HCT116 (cell line): ENCODE data around the gene NELL1. TPM values are rescaled to one million over a fixed set of nuclear protein-coding genes. Genes with fewer than 3 reads are reported as not detected.

Experiments
- ATAC-seq: fragments of 200-7000 bp; cut with Tn5 transposase; 2 replicates; pipeline ENCODE4 v1.9.1; 2020; ENCODE audit warnings: mild to moderate bottlenecking, moderate library complexity
- BruUV-seq: library from RNA; stranded (reverse); fragments of 400-500 nt; replicated peaks from 2 replicates; lab custom pipeline; 2021; lab: Mats Ljungman, UMichigan
- CTCF ChIA-PET: fragments of 300-600 bp; sonication (Branson Sonifier 250); formaldehyde crosslinking; loops from one replicate; lab custom pipeline; 2021; ENCODE audit warnings: antibody characterized with exemption; lab: Charles Lee
- POLR2A ChIA-PET: fragments of 300-600, 350-600 bp; sonication (Branson Sonifier 250); formaldehyde crosslinking; loops from one replicate; lab custom pipeline; 2021; ENCODE audit warnings: antibody characterized with exemption; lab: Charles Lee
- RAD21 ChIA-PET, 2 experiments: fragments of 300-600 bp; sonication (Branson Sonifier 250); formaldehyde crosslinking; loops; one replicate each; lab custom pipeline; 2023; ENCODE audit warnings: low total read pairs in 2 of 2; ENCODE audit not compliant: uncharacterized antibody in 2 of 2, unreplicated experiment in 2 of 2, low non-redundant PET in 1 of 2; lab: Charles Lee
- DNase-seq: peaks from one replicate; pipeline ENCODE4 v3.0.0-alpha.2; 2010; ENCODE audit warnings: low read depth, low spot score
- H2AFZ ChIP-seq: fragments of 200-600 bp; shearing (Covaris generic), sonication (generic); 2 replicates; pipeline ENCODE4 v1.6.1; 2017; ENCODE audit warnings: low read depth, mixed run types, mixed read lengths, antibody characterized with exemption, low read length; ENCODE audit not compliant: poor library complexity, severe bottlenecking
- H3K27ac ChIP-seq: 2 replicates; pipeline ENCODE4 v1.5.1; 2012; ENCODE audit warnings: low read depth, low read length
- H3K27me3 ChIP-seq: fragments of 200-600 bp; sonication (generic); 2 replicates; pipeline ENCODE4 v1.6.1; 2016; ENCODE audit warnings: mixed run types, low read length, mixed read lengths; ENCODE audit not compliant: insufficient read depth
- H3K36me3 ChIP-seq, 2 experiments: fragments of 200-500 bp in 1 of 2; fragments of 200-600 bp in 1 of 2; sonication (Bioruptor generic) in 1 of 2; sonication (generic) in 1 of 2; 2 replicates each; pipeline versions ENCODE4 v1.5.1 to v1.6.1; 2014 to 2016; ENCODE audit warnings: low read length in 2 of 2, inconsistent platforms in 1 of 2, mixed read lengths in 1 of 2, mixed run types in 1 of 2; ENCODE audit not compliant: insufficient read depth in 2 of 2, control insufficient read depth in 1 of 2
- H3K4me1 ChIP-seq, 2 experiments: fragments of 200-600 bp in 1 of 2; sonication (generic) in 1 of 2; 2 replicates each; pipeline versions ENCODE4 v1.5.1 to v1.6.1; 2012 to 2017; ENCODE audit warnings: low read length in 2 of 2, inconsistent platforms in 1 of 2, mild to moderate bottlenecking in 1 of 2, mixed read lengths in 1 of 2, mixed run types in 1 of 2, moderate library complexity in 1 of 2; ENCODE audit not compliant: insufficient read depth in 2 of 2, control insufficient read depth in 1 of 2
- H3K4me2 ChIP-seq: fragments of 200-600 bp; sonication (generic); 2 replicates; pipeline ENCODE4 v1.6.1; 2017; ENCODE audit warnings: mixed run types, low read length, mixed read lengths
- H3K4me3 ChIP-seq, 2 experiments: fragments of 200-600 bp in 1 of 2; sonication (generic) in 1 of 2; replicated peaks in 1 of 2; 2 replicates each; pipeline ENCODE4 v1.5.1; 2011 to 2016; ENCODE audit warnings: low read length in 2 of 2, control low read depth in 1 of 2, low read depth in 1 of 2, mild to moderate bottlenecking in 1 of 2, mixed read lengths in 1 of 2, mixed run types in 1 of 2
- H3K79me2 ChIP-seq: fragments of 200-600 bp; sonication (generic); 2 replicates; pipeline ENCODE4 v1.6.1; 2017; ENCODE audit warnings: mild to moderate bottlenecking, mixed run types, low read length, moderate library complexity, mixed read lengths; ENCODE audit not compliant: insufficient read depth
- H3K9ac ChIP-seq: fragments of 200-600 bp; sonication (generic); 2 replicates; pipeline ENCODE4 v1.6.1; 2016; ENCODE audit warnings: low read length, mixed read lengths
- H3K9me2 ChIP-seq: fragments of 200-600 bp; sonication (generic), shearing (Covaris generic); 2 replicates; pipeline ENCODE4 v1.6.1; 2017; ENCODE audit warnings: mixed run types, mild to moderate bottlenecking, moderate library complexity; ENCODE audit not compliant: insufficient read depth
- H3K9me3 ChIP-seq, 2 experiments: fragments of 200-500 bp in 1 of 2; fragments of 200-600 bp in 1 of 2; sonication (Bioruptor generic) in 1 of 2; sonication (generic) in 1 of 2; 2 replicates each; pipeline ENCODE4 v1.6.1; 2014 to 2017; ENCODE audit warnings: low read length in 2 of 2, mixed read lengths in 2 of 2, inconsistent platforms in 1 of 2, low read depth in 1 of 2, mild to moderate bottlenecking in 1 of 2, mixed run types in 1 of 2, moderate library complexity in 1 of 2; ENCODE audit not compliant: control insufficient read depth in 1 of 2, insufficient read depth in 1 of 2
- H4K20me1 ChIP-seq: fragments of 200-600 bp; sonication (generic), shearing (Covaris generic); 2 replicates; pipeline ENCODE4 v1.6.1; 2017; ENCODE audit warnings: mixed run types, mild to moderate bottlenecking, moderate library complexity; ENCODE audit not compliant: insufficient read depth
- CBX3 ChIP-seq: IDR thresholded peaks from 2 replicates; pipeline ENCODE4 v1.6.1; 2012; ENCODE audit warnings: low read depth
- CEBPB ChIP-seq: IDR thresholded peaks from 2 replicates; pipeline ENCODE4 v1.6.1; 2012; ENCODE audit warnings: low read depth
- CTCF ChIP-seq, 3 experiments: fragments of 200-600 bp in 1 of 3; sonication (generic) in 1 of 3; IDR thresholded peaks in 2 of 3; conservative IDR thresholded peaks in 1 of 3; 2 replicates each; pipeline ENCODE4 v1.5.1; 2012 to 2017; ENCODE audit warnings: low read depth in 2 of 3, low read length in 2 of 3, antibody characterized with exemption in 1 of 3, borderline replicate concordance in 1 of 3, control low read depth in 1 of 3, mild to moderate bottlenecking in 1 of 3, mixed read lengths in 1 of 3, mixed run types in 1 of 3, moderate library complexity in 1 of 3; ENCODE audit not compliant: insufficient read depth in 1 of 3
- ELF1 ChIP-seq: IDR thresholded peaks from 2 replicates; pipeline ENCODE4 v1.6.1; 2012; ENCODE audit warnings: low read depth, borderline replicate concordance
- EZH2 ChIP-seq: fragments of 200-600 bp; sonication (generic); IDR thresholded peaks from 2 replicates; pipeline ENCODE4 v1.6.1; 2017; ENCODE audit warnings: antibody characterized with exemption, mixed run types
- EZH2phosphoT487 ChIP-seq: fragments of 200-600 bp; IDR thresholded peaks from 2 replicates; pipeline ENCODE4 v1.6.1; 2018; ENCODE audit warnings: antibody characterized with exemption, borderline replicate concordance
- FOSL1 ChIP-seq: IDR thresholded peaks from 2 replicates; pipeline ENCODE4 v1.6.1; 2012; ENCODE audit warnings: low read depth
- JUND ChIP-seq: IDR thresholded peaks from 2 replicates; pipeline ENCODE4 v1.6.1; 2012
- REST ChIP-seq: IDR thresholded peaks from 2 replicates; pipeline ENCODE4 v1.6.1; 2012; ENCODE audit warnings: low read depth
- SIN3A ChIP-seq: IDR thresholded peaks from 2 replicates; pipeline ENCODE4 v1.6.1; 2012; ENCODE audit warnings: low read depth
- SRF ChIP-seq: IDR thresholded peaks from 2 replicates; pipeline ENCODE4 v1.6.1; 2012; ENCODE audit warnings: low read depth
- TCF7L2 ChIP-seq: IDR thresholded peaks from 2 replicates; pipeline ENCODE4 v1.7.0; 2011; ENCODE audit warnings: borderline replicate concordance, inconsistent platforms; ENCODE audit not compliant: insufficient read depth, insufficient read length; ENCODE audit errors: extremely low read depth
- ZBTB33 ChIP-seq: IDR thresholded peaks from 2 replicates; pipeline ENCODE4 v1.6.1; 2011; ENCODE audit warnings: mild to moderate bottlenecking, low read length, moderate library complexity; ENCODE audit not compliant: insufficient replicate concordance; ENCODE audit errors: extremely low read depth
- ZFX ChIP-seq: fragments of 450-650 bp; IDR thresholded peaks from 2 replicates; pipeline ENCODE4 v1.6.1; 2017
- ZNF274 ChIP-seq: fragments of 200-500 bp; sonication (Bioruptor generic); IDR thresholded peaks from 2 replicates; pipeline ENCODE4 v1.6.1; 2014; ENCODE audit warnings: mild to moderate bottlenecking, low read depth, low read length, inconsistent platforms
- intact Hi-C: fragments of 100-400 bp; cut with micrococcal nuclease; formaldehyde crosslinking; loops from 2 replicates; pipeline ENCODE4 v1.10.0; 2022
- total RNA-seq: library from RNA; stranded (reverse); gene quantifications from one replicate; pipeline ENCODE4 v1.2.1, GENCODE V29; 2021; ENCODE audit not compliant: unreplicated experiment

NELL1 gene
- total RNA-seq, 1 experiment from 2014 or later, result not detected

GRCh38 chr11:20668131-20668809, 1.1 kb upstream of the NELL1 start:
- ChIA-PET RAD21 (no interaction called here), POLR2A (no interaction called here), CTCF (no interaction called here)
- Histone ChIP-seq H3K27me3 (0 out of 2 replicates have a peak, but pooled peaks cover 2% of the 10 kb centered on the region), H3K9me3 (no peaks in the 10 kb centered on the region), H4K20me1 (no peaks in the 10 kb centered on the region), H3K4me2 (no peak overlapping the region), H3K4me3 (no peak overlapping the region), H3K9ac (no peak overlapping the region), H3K27ac (no peak overlapping the region), H3K4me1 (no peaks in the 10 kb centered on the region), H3K79me2 (no peaks in the 10 kb centered on the region), H3K9me2 (no peaks in the 10 kb centered on the region), H2AFZ (no peak overlapping the region), H3K36me3 (no peaks in the 10 kb centered on the region)
- DNase-seq (no peak), ATAC-seq (no peak)
- TF ChIP-seq ELF1 (no peak), CTCF (IDR thresholded peaks at IDR 0.05 in 2 of 3, conservative IDR thresholded peaks at IDR 0.05 in 1 of 3; ENCODE audit: borderline replicate concordance in 1 of 3, insufficient read depth in 1 of 3, low read depth in 2 of 3, low read length in 2 of 3) (no peak), FOSL1 (no peak), ZBTB33 (no peak), ZFX (no peak), CEBPB (no peak), TCF7L2 (no peak), JUND (no peak), CBX3 (no peak), EZH2 (no peak), SRF (no peak), SIN3A (no peak), REST (no peak), EZH2phosphoT487 (no peak), ZNF274 (no peak)
- intact Hi-C loops, result no loop called here
- no TSS peak for BruUV-seq
